HG03442 (cell line): Measurements from ENCODE around the gene CPNE5.

Experiments used
- ATAC-seq: cut with Tn5 transposase; IDR thresholded peaks from one replicate; pipeline ENCODE4 v1.9.1; 2021; ENCODE audit warnings: mild to moderate bottlenecking, moderate library complexity; ENCODE audit not compliant: unreplicated experiment

CPNE5 gene

GRCh38 chr6:36766399-36766945 is 72.8 kb downstream of the CPNE5 start:
- ATAC-seq, result no peak

DNA sequence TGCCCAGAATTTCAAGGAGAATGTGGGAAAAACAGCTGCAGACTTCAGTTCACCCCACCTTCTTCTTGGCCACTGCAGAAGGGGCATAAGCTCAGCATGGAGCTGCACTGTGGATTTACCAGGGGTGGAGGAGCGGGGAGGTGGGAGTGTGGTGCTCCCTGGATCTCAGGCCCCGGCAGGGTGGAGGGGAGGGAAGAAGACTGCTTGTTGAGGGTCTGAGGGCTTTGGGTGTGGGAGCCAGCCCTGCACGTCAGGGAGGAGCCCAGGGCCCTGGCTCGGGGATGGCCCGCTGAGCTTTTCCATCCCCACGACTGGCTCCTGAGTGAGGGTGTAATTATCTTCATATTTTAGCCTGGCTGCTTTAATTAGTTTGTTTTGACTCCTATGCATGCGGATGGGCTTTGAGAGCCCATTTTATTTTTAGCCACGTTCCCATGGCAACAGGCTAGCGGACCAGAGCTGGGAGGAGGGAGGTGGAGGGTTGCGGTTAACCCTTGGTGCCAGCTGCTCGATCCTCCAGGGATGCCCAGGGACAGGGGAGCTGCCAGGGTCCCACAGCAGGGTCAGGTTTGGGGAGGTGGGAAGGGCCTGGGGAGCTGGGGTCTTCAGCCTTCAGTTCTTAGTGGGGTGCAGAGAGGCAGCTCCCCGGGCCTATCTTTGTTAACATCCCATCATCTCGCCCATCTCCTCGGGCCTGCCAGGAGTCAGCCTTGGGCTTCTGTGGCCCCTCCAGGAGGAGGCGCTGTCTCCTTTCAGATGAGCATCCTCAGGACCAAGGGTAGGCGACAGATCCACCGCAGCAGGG is 73.4 kb downstream of the CPNE5 start:
- peak; percentile 67 for ATAC-seq

DNA sequence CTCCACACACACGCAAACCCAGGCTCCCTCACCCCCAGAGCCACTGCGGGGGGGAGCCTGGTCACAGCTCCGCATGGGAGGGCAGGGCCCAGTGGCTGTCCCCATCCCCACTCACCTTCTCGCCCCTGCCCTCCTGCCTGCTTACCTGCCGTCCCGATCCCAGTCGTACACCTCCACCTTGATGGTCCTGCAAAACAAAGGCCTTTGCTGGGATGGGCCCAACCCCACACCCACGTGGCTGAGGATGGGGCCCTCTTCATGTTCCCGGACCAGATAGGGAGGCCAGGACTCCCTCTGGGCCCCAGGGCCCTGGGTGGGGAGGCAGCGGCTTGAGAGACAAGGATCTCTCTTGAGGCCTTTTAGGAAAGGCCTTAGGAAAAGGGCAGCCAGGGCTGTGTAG is 74.1 kb downstream of the CPNE5 start:
- ATAC-seq, result no peak

DNA sequence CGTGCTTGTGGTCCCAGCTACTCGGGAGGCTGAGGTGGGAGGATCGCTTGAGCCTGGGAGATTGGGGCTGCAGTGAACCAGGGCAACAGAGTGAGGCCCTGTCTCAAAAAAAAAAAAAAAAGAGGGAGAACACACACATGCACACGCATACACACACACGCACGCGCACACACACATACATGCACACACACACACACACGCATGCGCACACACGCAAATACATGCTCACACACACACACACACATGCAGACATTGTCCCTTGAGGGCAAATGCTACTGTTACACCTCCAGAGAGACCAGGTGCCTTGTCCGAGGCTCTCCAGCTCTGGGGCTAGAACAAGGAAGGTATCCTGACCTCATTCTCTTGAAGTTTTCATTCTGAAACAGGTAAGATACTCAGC is 77.1 kb downstream of the CPNE5 start:
- ATAC-seq, result no peak

DNA sequence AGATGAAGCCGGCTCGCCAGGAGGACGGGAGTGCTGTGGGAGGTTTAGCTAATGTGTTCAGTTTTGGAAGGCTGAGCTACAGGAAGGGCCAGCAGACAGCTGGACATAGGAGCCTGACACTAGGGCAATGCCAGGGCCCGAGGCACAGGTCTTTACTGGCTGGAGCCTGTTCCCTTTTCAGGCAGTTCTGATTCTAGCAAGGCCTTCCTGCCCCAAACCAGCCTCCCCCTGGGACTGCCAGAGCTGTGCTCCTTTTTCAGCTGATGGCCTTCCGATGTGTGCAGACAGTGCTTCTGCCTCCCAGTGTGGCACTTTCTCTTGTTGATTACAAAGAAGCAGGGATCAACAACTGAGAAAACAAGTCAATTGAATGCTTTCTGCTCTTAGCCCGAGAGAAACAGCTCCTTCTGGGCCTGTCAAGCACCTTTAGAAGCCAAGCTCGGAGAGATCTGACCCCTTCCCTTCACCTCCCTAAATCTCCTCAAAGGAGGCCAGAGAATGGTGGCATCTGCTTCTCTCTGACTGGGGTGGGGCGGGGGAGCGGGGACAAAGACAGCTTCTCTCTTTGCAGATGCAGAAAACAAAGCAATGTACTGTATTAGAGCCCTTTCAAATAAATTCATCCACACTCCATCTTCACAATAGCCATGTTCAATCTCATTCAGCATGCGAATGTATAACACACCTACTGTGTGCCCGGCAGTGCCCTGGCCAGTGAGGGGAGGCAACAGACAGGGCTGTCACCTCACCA is 78.4 kb downstream of the CPNE5 start:
- ATAC-seq, result no peak

GRCh38 chr6:36759148-36759759 is 80.0 kb downstream of the CPNE5 start:
- peak; percentile 38 for ATAC-seq

- no peak for ATAC-seq
These were observed 80.6 kb downstream of the CPNE5 start for GRCh38 chr6:36758516-36759147.

GRCh38 chr6:36757943-36758508 is 81.2 kb downstream of the CPNE5 start:
- no peak for ATAC-seq

DNA sequence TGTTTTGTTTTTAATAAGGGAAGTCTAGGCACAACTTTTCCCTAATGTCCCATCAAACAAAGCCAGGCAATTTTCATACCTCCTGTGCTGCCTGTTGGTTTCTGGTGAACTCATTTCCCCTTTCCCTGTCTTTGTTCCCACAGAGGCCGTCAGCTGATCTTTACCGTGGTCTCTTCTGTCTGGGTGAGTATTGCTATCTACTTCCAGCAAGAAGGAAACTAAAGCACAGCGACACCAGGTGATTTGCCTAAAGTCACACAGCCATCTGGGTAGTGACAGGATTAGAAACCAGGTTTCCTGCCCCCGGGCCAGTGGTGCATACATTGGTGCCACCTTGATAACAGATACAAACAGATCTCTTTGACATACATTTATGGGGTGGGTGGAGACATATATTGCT is 82.0 kb downstream of the CPNE5 start:
- no peak for ATAC-seq

GRCh38 chr6:36756786-36757185 is 82.5 kb downstream of the CPNE5 start:
- no peak for ATAC-seq

- ATAC-seq, result peak; percentile 36
These were observed 83.6 kb downstream of the CPNE5 start for GRCh38 chr6:36755435-36756348.

GRCh38 chr6:36754582-36755434 is 84.4 kb downstream of the CPNE5 start:
- ATAC-seq, result no peak

GRCh38 chr6:36753671-36754405 is 85.4 kb downstream of the CPNE5 start:
- ATAC-seq, result no peak

- ATAC-seq, result no peak
These were observed 86.2 kb downstream of the CPNE5 start for GRCh38 chr6:36752886-36753506.

GRCh38 chr6:36752187-36752885 is 86.9 kb downstream of the CPNE5 start:
- no peak for ATAC-seq

DNA sequence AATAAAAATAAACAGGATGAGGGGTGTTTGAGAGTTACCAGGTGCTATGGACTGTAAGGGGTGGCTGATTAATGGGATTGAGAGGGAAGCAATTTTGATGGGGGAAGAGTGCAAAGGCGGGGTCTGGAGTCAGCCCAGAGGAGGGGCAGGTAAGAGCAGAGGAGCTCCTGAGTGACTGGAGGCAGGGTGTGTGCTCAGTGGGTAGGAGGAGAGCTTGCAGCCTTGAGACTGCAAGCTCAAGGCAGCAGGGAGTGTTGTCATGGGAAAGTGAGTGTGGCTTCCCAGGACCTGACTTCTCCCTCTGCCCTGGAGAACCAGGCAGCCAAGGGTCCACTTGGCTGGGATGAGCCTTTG is 87.4 kb downstream of the CPNE5 start:
- no peak for ATAC-seq

DNA sequence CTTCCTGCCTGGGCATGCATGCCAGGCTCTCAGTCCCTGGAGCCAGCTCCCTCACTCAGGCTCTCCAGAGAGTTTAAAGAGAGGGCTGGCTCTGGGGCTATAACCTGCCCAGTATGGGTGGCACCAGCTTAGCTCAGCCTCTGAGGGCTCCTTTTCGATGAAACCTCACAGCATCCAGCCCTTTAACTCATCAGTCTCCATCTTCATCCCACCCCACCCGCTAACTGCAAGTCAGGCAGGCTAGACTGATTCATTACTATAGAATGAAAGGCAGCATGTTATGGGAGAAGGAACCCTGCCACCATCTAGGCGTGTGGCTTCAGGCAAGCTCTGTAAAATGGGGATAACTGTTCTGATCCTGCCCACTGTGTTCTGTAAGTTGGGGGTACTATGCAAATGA is 88.2 kb downstream of the CPNE5 start:
- no peak for ATAC-seq
